Activated naive CD8-positive, alpha-beta T cell treated with anti-CD3 and anti-CD28 coated beads, Interleukin-2, amount 50 U/mL, for 24 hours (primary cell): ENCODE data around the gene DFFA.

Experiments
- ATAC-seq: fragments of 150-1000 bp; cut with Tn5 transposase; one replicate; pipeline ENCODE4 v1.10.0; 2021
- DNase-seq: peaks from one replicate; pipeline ENCODE4 v3.0.0; 2021
- H3K27ac Mint-ChIP-seq: one replicate; pipeline ENCODE4 v1.8.0; 2021; ENCODE audit warnings: mild to moderate bottlenecking, mixed read lengths
- H3K27me3 Mint-ChIP-seq: one replicate; pipeline ENCODE4 v1.8.0; 2021; ENCODE audit warnings: mixed read lengths
- H3K36me3 Mint-ChIP-seq: one replicate; pipeline ENCODE4 v1.8.0; 2021; ENCODE audit warnings: low read depth, mixed read lengths
- H3K4me1 Mint-ChIP-seq: one replicate; pipeline ENCODE4 v1.8.0; 2021; ENCODE audit warnings: mixed read lengths
- H3K4me3 Mint-ChIP-seq: one replicate; pipeline ENCODE4 v1.8.0; 2021; ENCODE audit warnings: mild to moderate bottlenecking, moderate library complexity, mixed read lengths
- H3K9me3 Mint-ChIP-seq: one replicate; pipeline ENCODE4 v1.8.0; 2021; ENCODE audit warnings: mixed read lengths

DFFA gene

DNA sequence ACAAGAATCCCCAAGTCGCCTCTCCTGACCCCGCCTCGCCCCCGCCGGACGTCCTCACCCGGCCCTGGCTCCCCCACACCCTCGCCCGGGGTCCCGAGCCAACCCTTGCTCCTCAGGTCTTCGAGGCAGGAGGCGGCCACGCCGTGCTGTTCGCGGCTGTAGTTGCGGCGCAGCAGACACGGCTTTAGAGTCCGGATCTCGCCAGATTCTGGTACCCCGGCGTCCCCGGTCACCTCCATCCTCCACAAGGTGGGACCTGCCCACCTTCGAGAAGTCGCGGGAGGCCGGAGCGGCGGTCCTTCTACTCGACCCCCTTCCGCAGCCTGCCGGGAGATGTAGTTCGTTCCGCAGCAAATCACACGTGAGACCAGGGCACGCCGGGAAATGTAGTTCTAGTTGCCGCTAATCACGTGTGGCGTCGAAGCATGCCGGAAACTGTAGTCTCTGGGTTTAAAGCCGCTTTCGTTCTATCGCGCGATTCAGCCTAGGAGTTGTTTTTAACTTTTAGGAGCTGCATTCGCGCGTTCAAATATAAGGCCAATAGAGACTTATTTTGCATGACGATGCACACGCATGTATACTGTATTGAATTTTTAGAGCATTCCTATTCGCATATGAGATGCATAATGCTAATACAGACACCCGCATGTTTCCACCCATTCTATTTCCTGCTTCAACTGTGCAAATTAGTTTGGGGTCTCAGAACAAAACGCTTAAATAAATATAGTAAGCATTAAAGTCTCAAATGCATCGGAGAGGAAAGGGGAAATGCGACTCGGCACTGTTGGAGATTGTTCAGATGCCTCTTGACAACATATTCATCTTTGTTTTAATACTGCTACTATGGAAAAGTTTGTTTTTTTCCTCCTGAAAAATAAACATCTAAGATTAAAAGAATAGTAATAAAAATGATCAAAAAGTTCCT lies at the start of gene DFFA:
DFFA (minus strand) TSS at position 310 of the 925 bp plus-strand sequence; CDS start at position 239, 71 bp downstream.
- DNase-seq (peak; percentile 92), ATAC-seq (peak; percentile 87)
- Mint-ChIP-seq H3K27me3 (no peaks in the 10 kb centered on the region), H3K36me3 (peaks cover 23% of the 10 kb centered on the region), H3K27ac (peak within 1 kb of the TSS; percentile 97), H3K4me1 (peaks cover 49% of the 10 kb centered on the region), H3K4me3 (peak within 1 kb of the TSS; percentile 98), H3K9me3 (no peaks in the 10 kb centered on the region)

GRCh38 chr1:10521537-10522157 lies 49.3 kb upstream of the DFFA start:
- Mint-ChIP-seq H3K9me3 (no peaks in the 10 kb centered on the region), H3K27me3 (no peaks in the 10 kb centered on the region), H3K4me3 (no peak overlapping the region), H3K36me3 (peaks cover 9% of the 10 kb centered on the region), H3K4me1 (peaks cover 45% of the 10 kb centered on the region), H3K27ac (peak overlapping the region; percentile 21)
- DNase-seq (no peak), ATAC-seq (peak; percentile 40)

DNA sequence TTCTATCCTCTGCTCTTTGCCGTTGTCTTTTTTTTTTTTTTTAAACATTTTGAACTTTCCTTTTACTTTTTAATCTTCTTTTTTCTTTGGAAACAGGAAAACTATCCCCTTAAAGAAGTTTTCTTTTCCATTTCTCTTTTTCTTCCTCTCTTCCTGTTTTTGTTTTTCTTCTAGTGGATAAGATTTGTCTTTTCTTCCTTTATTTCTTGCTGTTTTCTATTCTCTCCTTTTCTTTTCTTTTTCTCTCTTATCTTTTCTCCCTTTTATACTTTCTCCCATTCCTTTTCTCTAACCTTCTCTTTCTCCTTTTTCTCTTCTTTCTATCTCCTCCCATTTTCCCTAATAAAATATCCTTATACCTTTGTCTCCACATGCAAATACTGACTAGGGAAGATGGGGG lies 48.6 kb upstream of the DFFA start:
- ATAC-seq (no peak), DNase-seq (no peak)
- peaks cover 9% of the 10 kb centered on the region for H3K36me3 Mint-ChIP-seq
- no peaks in the 10 kb centered on the region for H3K9me3 Mint-ChIP-seq
- H3K4me1 Mint-ChIP-seq = peaks cover 51% of the 10 kb centered on the region
- no peaks in the 10 kb centered on the region for H3K27me3 Mint-ChIP-seq
- H3K4me3 Mint-ChIP-seq = no peak overlapping the region
- H3K27ac Mint-ChIP-seq = no peak overlapping the region

DNA sequence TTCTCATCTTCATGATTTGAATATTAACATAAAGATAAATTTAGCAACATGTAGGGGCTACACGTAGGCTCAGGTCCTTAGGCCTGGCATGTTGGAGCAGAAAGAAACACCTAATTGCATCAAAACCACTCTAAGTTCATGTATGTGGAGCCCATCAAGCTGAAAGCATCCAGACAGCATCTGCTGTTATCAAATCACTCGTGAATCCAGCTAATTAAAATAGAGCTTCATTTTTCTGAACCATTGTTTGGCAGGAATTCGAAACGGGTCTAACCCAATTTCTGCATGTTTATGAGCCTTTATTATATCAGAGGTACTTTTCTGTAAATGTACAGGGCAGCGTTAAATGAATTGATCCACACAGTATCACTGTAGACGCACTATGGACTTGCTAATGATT lies 48.2 kb upstream of the DFFA start:
- no peak overlapping the region for H3K27ac Mint-ChIP-seq
- H3K4me3 Mint-ChIP-seq = no peak overlapping the region
- H3K4me1 Mint-ChIP-seq = peaks cover 55% of the 10 kb centered on the region
- ATAC-seq = no peak
- DNase-seq = no peak
- peaks cover 9% of the 10 kb centered on the region for H3K36me3 Mint-ChIP-seq
- no peaks in the 10 kb centered on the region for H3K9me3 Mint-ChIP-seq
- no peaks in the 10 kb centered on the region for H3K27me3 Mint-ChIP-seq

- Mint-ChIP-seq H3K36me3 (peaks cover 7% of the 10 kb centered on the region), H3K27me3 (no peaks in the 10 kb centered on the region), H3K4me1 (peaks cover 57% of the 10 kb centered on the region), H3K27ac (no peak overlapping the region), H3K9me3 (no peaks in the 10 kb centered on the region), H3K4me3 (no peak overlapping the region)
- DNase-seq = no peak
- ATAC-seq = no peak
Observed at GRCh38 chr1:10519016-10519417, 46.7 kb upstream of the DFFA start.

DNA sequence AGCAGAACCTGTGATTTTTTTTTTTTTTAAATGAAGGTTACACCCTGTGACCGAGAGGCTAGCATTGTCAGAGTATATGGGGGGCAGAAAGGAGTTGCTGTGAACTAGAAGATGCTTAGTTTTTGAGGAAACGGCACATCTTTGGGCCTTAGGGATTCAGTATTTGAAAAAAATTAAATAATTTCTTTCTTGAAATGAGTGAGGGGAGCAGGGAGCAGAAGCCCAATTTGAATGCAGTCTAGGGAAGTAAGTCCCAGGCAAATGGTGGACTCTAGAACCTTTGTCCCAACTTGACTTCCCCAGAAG lies 45.3 kb upstream of the DFFA start:
- no peak for ATAC-seq
- H3K9me3 Mint-ChIP-seq = no peaks in the 10 kb centered on the region
- peaks cover 66% of the 10 kb centered on the region for H3K4me1 Mint-ChIP-seq
- H3K27ac Mint-ChIP-seq = no peak overlapping the region
- peaks cover 5% of the 10 kb centered on the region for H3K36me3 Mint-ChIP-seq
- H3K27me3 Mint-ChIP-seq = no peaks in the 10 kb centered on the region
- no peak for DNase-seq
- no peak overlapping the region for H3K4me3 Mint-ChIP-seq

DNA sequence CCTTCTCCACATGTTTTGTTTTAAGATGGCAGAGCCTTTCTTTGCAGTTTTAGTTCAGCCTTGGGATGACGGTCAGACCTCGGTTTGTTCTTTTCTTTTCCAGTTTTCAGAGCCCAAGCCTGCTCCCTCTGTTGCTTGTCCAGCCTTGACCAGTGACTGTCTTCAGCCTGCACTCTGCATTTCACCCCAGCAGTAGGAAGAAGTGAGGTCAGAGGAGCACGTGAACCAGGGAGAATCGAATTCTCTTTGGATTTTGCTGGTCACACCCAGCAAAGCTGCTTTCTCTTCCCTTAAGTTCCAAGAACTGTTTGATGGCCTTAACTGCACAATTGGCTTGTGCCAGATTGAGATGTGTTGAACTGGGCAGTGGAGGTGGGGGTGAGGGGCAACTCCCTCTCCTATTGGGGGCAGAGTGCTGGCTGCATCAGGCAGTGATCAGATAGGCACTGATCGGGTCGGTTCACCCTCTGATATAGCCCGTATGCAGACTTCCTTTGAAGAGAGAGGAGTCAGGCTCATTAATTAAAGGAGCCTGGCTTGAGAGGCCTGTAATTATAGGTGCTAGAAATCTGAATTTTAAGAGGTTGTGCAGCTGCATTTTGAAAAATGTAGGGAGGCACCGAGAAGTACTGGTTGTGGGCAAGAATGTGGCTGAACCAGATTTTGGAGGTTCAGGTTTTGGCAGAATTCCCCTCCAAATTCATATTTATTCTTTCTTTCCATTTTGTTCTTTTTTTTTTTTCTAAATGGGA lies 44.8 kb upstream of the DFFA start:
- Mint-ChIP-seq H3K36me3 (peaks cover 5% of the 10 kb centered on the region), H3K4me1 (peaks cover 66% of the 10 kb centered on the region), H3K27me3 (no peaks in the 10 kb centered on the region), H3K9me3 (no peaks in the 10 kb centered on the region), H3K4me3 (no peak overlapping the region), H3K27ac (no peak overlapping the region)
- DNase-seq (no peak), ATAC-seq (no peak)

DNA sequence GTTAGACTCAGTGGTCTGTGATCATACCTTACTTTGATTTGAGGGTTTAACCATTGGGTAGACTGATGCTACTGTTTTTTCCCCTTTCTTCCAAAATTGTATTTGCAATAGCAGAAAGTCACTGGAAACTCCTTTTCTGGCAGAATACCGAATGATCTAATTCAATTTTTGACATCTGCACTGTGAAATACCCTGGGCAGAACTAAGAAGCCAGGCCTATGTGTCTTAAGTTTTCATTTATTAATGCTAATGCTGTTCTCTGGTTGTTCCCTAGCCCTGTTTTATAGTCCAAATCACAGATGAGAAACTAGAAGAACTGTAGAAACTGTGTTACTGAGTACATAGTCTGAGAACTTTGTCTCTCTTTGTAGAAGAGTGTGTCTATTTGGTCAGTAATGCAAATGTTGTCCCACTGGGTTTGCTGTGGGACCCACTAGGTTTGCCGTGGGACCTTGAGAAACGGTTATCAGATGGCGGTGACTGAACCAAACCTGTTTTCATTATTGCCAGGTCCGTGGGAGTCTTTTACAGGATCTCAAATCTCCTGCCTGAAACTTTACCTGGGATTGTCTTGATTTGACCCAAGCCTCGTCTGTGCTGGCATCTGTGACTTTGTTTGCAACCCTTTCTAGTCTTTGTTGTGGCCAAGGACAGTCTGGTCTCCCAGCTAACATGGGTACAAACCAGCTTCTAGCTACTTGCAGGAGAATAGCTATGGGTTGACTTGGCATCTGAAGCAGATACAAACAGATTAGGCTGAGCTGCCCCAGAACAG lies 43.8 kb upstream of the DFFA start:
- Mint-ChIP-seq H3K27ac (no peak overlapping the region), H3K4me3 (no peak overlapping the region), H3K4me1 (peaks cover 66% of the 10 kb centered on the region), H3K27me3 (no peaks in the 10 kb centered on the region), H3K36me3 (peaks cover 3% of the 10 kb centered on the region), H3K9me3 (no peaks in the 10 kb centered on the region)
- ATAC-seq = no peak
- no peak for DNase-seq

DNA sequence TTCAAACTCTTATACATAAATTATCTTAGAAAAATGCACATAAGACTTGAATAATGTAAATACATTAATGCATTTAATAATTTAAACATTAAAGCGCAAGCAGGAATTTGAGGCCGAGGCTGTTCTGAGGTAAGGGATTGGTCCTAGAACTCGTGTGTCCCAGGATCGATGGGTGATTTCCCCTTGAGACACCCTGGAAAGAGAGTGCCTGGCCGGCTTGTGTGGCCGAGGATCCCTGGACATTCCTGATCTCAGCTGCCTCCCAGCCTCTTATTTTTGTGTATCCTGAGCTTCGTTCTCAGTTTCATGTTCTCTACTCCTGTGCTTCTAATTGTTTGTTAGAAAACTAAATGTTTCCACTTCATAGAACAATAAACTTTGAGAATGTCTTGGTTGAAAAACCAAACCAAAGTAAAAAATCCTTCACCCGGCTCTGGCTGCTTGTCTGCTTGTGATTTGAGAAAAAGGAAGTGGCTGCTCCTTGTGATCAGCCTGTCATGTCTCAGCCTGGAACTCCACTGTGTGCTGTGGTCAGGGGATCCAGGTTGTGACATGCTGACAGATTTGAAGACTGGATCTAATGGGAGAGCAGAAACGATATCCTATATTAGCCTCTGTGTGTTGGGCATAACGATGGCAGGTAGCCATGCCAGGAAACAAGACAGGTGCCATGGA lies 43.1 kb upstream of the DFFA start:
- H3K9me3 Mint-ChIP-seq = no peaks in the 10 kb centered on the region
- H3K4me1 Mint-ChIP-seq = peaks cover 69% of the 10 kb centered on the region
- H3K27me3 Mint-ChIP-seq = no peaks in the 10 kb centered on the region
- no peak overlapping the region for H3K4me3 Mint-ChIP-seq
- DNase-seq (no peak), ATAC-seq (no peak)
- peaks cover 3% of the 10 kb centered on the region for H3K36me3 Mint-ChIP-seq
- no peak overlapping the region for H3K27ac Mint-ChIP-seq

- ATAC-seq (no peak), DNase-seq (no peak)
- H3K36me3 Mint-ChIP-seq = peaks cover 2% of the 10 kb centered on the region
- H3K27ac Mint-ChIP-seq = no peak overlapping the region
- no peaks in the 10 kb centered on the region for H3K27me3 Mint-ChIP-seq
- H3K9me3 Mint-ChIP-seq = no peaks in the 10 kb centered on the region
- H3K4me3 Mint-ChIP-seq = no peak overlapping the region
- H3K4me1 Mint-ChIP-seq = peaks cover 77% of the 10 kb centered on the region
Observed at GRCh38 chr1:10514490-10515235, 42.3 kb upstream of the DFFA start.

DNA sequence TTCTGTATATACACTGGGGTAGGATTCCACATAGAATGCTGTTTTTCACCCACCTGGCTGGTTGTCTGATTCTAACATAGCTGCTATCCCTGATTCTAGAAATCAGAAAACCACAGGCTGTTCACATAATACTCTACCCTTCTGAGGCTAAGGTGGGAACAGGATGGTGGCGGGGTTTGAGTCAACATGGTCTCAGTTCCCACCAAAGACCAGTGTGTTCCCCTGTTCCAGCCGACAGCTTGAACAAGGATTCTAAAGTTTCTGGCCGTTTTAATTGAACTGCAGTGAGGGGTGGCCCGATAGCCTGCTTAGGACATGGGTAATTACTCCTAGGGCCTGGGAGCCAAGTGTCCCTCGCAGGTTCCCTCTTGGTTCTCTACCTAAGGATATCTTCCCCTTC lies 40.9 kb upstream of the DFFA start:
- peak overlapping the region; percentile 22 for H3K4me3 Mint-ChIP-seq
- no peaks in the 10 kb centered on the region for H3K9me3 Mint-ChIP-seq
- DNase-seq (no peak), ATAC-seq (no peak)
- no peaks in the 10 kb centered on the region for H3K27me3 Mint-ChIP-seq
- H3K36me3 Mint-ChIP-seq = no peaks in the 10 kb centered on the region
- peaks cover 84% of the 10 kb centered on the region for H3K4me1 Mint-ChIP-seq
- H3K27ac Mint-ChIP-seq = no peak overlapping the region

GRCh38 chr1:10511494-10511885 lies 39.2 kb upstream of the DFFA start:
- Mint-ChIP-seq H3K4me3 (peak overlapping the region; percentile 57), H3K36me3 (no peaks in the 10 kb centered on the region), H3K9me3 (no peaks in the 10 kb centered on the region), H3K4me1 (peaks cover 86% of the 10 kb centered on the region), H3K27me3 (no peaks in the 10 kb centered on the region), H3K27ac (peak overlapping the region; percentile 91)
- no peak for DNase-seq
- no peak for ATAC-seq
